ENCODE measurements around the gene TOX2. TPM values are rescaled to one million over a fixed set of nuclear protein-coding genes. Genes with fewer than 3 reads are reported as not detected.

Gene TOX2
- total and polyA plus RNA-seq, 9 donors: 0.69 to 5.6 (median 1.8) TPM

GRCh38 chr20:44022464-44022863, 107.8 kb downstream of the TOX2 start:
- 62 to 100% (median 83%) methylated on average over 2 of the region's 2 CpGs for WGBS, 3 donors
- no peaks in the 10 kb centered on the region for H3K36me3 ChIP-seq
- intact Hi-C loops (cut with DNase I): no loop called here
- TF ChIP-seq CTCF (IDR thresholded peaks at IDR 0.05) (no peak), EP300 (IDR thresholded peaks at IDR 0.05) (no peak)
- no peak for DNase-seq
- H3K27ac ChIP-seq: no peak overlapping the region
- peaks cover 3% of the 10 kb centered on the region for H3K4me1 ChIP-seq (ENCODE audit: insufficient read depth)
- H3K4me3 ChIP-seq: no peak overlapping the region
- no peaks in the 10 kb centered on the region for H3K9me3 ChIP-seq
- H3K27me3 ChIP-seq: no peaks in the 10 kb centered on the region

- WGBS, 3 donors: 78 to 81% (median 81%) methylated on average over 10 of the region's 10 CpGs
- Histone ChIP-seq H3K4me3 (no peak overlapping the region), H3K36me3 (no peaks in the 10 kb centered on the region), H3K9me3 (no peaks in the 10 kb centered on the region), H3K4me1 (ENCODE audit: insufficient read depth) (no peaks in the 10 kb centered on the region), H3K27ac (no peak overlapping the region), H3K27me3 (no peaks in the 10 kb centered on the region)
- no peak for TF ChIP-seq POLR2A (IDR thresholded peaks at IDR 0.05)
- no peak for TF ChIP-seq CTCF (IDR thresholded peaks at IDR 0.05)
- no peak for TF ChIP-seq EP300 (IDR thresholded peaks at IDR 0.05)
- intact Hi-C loops (cut with DNase I): no loop called here
- no peak for DNase-seq
Measured at GRCh38 chr20:44023515-44024371, 109.1 kb downstream of the TOX2 start.

- no peak overlapping the region for H3K27ac ChIP-seq
- H3K27me3 ChIP-seq: no peaks in the 10 kb centered on the region
- H3K9me3 ChIP-seq: no peaks in the 10 kb centered on the region
- no peak for DNase-seq
- H3K4me1 ChIP-seq (ENCODE audit: insufficient read depth): no peaks in the 10 kb centered on the region
- intact Hi-C loops (cut with DNase I): no loop called here
- H3K36me3 ChIP-seq: no peaks in the 10 kb centered on the region
- H3K4me3 ChIP-seq: no peak overlapping the region
- no peak for TF ChIP-seq EP300 (IDR thresholded peaks at IDR 0.05)
- TF ChIP-seq CTCF (IDR thresholded peaks at IDR 0.05): no peak
- TF ChIP-seq POLR2A (IDR thresholded peaks at IDR 0.05): no peak
- 49 to 58% (median 56%) methylated on average over 6 to 7 of the region's 7 CpGs for WGBS, 3 donors
Measured at GRCh38 chr20:44024820-44025580, 110.3 kb downstream of the TOX2 start.

GRCh38 chr20:44025756-44026155, 111.1 kb downstream of the TOX2 start:
- Histone ChIP-seq H3K36me3 (no peaks in the 10 kb centered on the region), H3K9me3 (no peaks in the 10 kb centered on the region), H3K27ac (no peak overlapping the region), H3K4me3 (no peak overlapping the region), H3K4me1 (ENCODE audit: insufficient read depth) (no peaks in the 10 kb centered on the region), H3K27me3 (no peaks in the 10 kb centered on the region)
- intact Hi-C loops (cut with DNase I): no loop called here
- TF ChIP-seq CTCF (IDR thresholded peaks at IDR 0.05) (no peak), EP300 (IDR thresholded peaks at IDR 0.05) (no peak), POLR2A (IDR thresholded peaks at IDR 0.05) (no peak)
- no peak for DNase-seq
- 79 to 85% (median 83%) methylated on average over 6 of the region's 6 CpGs for WGBS, 3 donors

Data from ovary (tissue), 9 donors.